ENCODE results near the gene SLC5A2.
"Not testable (repeated sequence)": the region's sequence is repeated elsewhere in the genome, so short reads cannot be mapped to it uniquely, and the experiment has no call there.

SLC5A2 gene

DNA sequence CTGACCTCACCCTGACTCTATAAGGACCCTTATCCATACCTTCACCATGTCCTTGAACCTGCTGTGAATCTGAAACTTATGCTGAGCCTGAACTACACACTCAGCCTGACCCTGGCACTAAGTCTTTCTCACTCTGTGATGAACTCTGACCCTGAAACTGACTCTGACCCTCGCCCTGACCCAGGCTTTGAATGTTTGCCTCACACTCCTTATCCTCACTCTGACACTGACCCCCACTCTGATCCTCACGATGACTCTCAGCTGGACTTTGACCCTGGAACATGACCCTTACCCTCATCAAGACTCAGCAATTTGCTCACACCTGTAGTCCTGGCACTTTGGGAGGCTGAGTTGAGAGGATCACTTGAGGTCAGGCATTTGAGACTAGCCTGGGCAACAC lies 49.2 kb downstream of the SLC5A2 start:
- DNase-seq = no peak

DNA sequence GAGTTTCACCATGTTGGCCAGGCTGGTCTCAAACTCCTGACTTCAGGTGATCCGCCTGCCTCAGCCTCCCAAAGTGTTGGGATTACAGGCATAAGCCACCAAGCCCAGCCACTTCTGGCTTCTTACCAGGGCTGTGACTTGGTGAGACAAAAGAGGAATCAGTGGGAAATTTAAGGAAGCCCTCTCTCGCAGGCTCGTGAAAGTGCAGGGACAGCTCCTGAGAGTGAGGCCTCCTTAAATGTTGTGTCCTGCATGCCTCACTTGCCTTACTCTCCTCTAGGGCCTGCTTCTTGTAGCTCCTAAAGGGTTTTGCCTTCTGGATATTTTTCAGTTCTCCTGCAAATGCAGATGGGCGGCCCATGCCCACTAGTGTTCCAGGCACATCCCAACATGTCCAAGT lies 50.0 kb downstream of the SLC5A2 start:
- DNase-seq = no peak

- DNase-seq = no peak
Measured at GRCh38 chr16:31535737-31536136, 52.8 kb downstream of the SLC5A2 start.

GRCh38 chr16:31536804-31537361 lies 54.0 kb downstream of the SLC5A2 start:
- no peak for DNase-seq

DNA sequence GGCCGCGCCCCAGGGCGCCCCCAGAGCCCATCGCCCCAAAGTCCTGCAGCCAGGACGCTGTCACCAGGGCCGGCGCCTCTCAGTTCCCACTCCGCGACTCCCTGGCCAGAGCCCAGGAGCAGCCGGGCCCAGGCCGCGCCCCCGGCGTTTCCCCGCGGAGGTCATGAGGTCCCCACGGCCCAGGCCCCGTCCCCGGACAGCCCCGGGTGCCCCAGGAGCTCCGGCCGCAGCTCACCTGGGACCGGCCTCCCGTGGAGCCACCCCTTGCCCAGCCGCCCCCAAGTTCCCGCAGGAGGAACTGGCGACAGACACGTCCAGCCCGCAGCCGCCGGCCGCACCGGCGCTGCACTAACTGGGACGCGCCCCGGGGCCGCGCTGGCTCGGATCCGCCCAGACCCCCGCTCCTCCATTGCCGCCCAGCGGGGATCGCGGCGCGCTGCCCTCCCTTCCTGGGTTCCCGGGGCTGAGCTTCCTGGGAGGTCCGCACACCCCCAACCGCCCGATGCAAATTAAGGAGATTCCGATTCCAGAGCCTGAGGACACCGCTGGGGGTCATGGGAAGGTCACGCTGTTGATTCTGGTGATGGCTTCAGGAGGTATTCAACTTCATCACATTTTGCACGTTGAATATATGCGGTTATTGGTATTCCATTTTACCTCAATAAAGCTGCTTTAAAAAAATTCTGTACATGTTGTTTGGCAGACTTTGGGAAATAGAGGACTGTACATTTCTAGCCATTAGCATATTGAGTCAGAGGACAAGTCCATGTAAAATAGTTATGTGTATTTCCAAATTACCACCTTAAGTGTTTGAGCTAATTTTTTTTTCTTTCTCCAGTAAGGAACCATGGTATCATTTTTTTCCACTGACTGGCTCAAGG lies 54.7 kb downstream of the SLC5A2 start:
- peak; percentile 44 for DNase-seq

GRCh38 chr16:31538243-31538598 lies 55.3 kb downstream of the SLC5A2 start:
- DNase-seq = not testable (repeated sequence)

- DNase-seq = not testable (repeated sequence)
Measured at GRCh38 chr16:31539762-31540161, 56.8 kb downstream of the SLC5A2 start.

All from left hindlimb (tissue), 1 donor.